NCI-H1930 (cell line): Measurements from ENCODE around the gene CCDC187.

Source experiments
- DNase-seq, 2 experiments: peaks; one replicate each; lab custom pipeline; 2025; lab: John Stamatoyannopoulos, UW

Gene CCDC187

GRCh38 chr9:136283291-136284235, 20.3 kb downstream of the CCDC187 start:
- peak; percentile 36 to 54 for DNase-seq

GRCh38 chr9:136282272-136282861, 21.5 kb downstream of the CCDC187 start:
- DNase-seq = no peak

GRCh38 chr9:136281421-136282271, 22.2 kb downstream of the CCDC187 start:
- DNase-seq = no peak

GRCh38 chr9:136280535-136281315, 23.2 kb downstream of the CCDC187 start:
- no peak for DNase-seq

- no peak for DNase-seq
These were observed 24.4 kb downstream of the CCDC187 start for GRCh38 chr9:136279471-136279870.

- DNase-seq = no peak
These were observed 25.0 kb downstream of the CCDC187 start for GRCh38 chr9:136278894-136279293.

- DNase-seq = no peak
These were observed 25.7 kb downstream of the CCDC187 start for GRCh38 chr9:136278221-136278620.

- DNase-seq = no peak
These were observed 26.1 kb downstream of the CCDC187 start for GRCh38 chr9:136277746-136278145.

GRCh38 chr9:136276716-136277115, 27.2 kb downstream of the CCDC187 start:
- no peak for DNase-seq

GRCh38 chr9:136275655-136276429, 28.1 kb downstream of the CCDC187 start:
- DNase-seq = no peak

GRCh38 chr9:136274786-136275654, 28.9 kb downstream of the CCDC187 start:
- no peak for DNase-seq

- no peak for DNase-seq
These were observed 29.7 kb downstream of the CCDC187 start for GRCh38 chr9:136273921-136274785.

GRCh38 chr9:136273244-136273865, 30.5 kb downstream of the CCDC187 start:
- DNase-seq = no peak

GRCh38 chr9:136270173-136270705, 33.7 kb downstream of the CCDC187 start:
- DNase-seq = no peak

GRCh38 chr9:136268735-136269134, 35.2 kb downstream of the CCDC187 start:
- no peak for DNase-seq

- no peak for DNase-seq
These were observed 35.6 kb downstream of the CCDC187 start for GRCh38 chr9:136268318-136268717.

GRCh38 chr9:136267261-136268111, 36.4 kb downstream of the CCDC187 start:
- DNase-seq = peak; percentile 20 to 51
